ENCODE measurements around the gene RTBDN. TPM values are rescaled to one million over a fixed set of nuclear protein-coding genes. Genes with fewer than 3 reads are reported as not detected.
A peak's percentile ranks its signal among the peaks of the same experiment; 100 is the strongest.

Gene RTBDN
- total and polyA plus RNA-seq, 12 donors = 0.23 to 16.4 (median 4.4) TPM; not detected in 5

DNA sequence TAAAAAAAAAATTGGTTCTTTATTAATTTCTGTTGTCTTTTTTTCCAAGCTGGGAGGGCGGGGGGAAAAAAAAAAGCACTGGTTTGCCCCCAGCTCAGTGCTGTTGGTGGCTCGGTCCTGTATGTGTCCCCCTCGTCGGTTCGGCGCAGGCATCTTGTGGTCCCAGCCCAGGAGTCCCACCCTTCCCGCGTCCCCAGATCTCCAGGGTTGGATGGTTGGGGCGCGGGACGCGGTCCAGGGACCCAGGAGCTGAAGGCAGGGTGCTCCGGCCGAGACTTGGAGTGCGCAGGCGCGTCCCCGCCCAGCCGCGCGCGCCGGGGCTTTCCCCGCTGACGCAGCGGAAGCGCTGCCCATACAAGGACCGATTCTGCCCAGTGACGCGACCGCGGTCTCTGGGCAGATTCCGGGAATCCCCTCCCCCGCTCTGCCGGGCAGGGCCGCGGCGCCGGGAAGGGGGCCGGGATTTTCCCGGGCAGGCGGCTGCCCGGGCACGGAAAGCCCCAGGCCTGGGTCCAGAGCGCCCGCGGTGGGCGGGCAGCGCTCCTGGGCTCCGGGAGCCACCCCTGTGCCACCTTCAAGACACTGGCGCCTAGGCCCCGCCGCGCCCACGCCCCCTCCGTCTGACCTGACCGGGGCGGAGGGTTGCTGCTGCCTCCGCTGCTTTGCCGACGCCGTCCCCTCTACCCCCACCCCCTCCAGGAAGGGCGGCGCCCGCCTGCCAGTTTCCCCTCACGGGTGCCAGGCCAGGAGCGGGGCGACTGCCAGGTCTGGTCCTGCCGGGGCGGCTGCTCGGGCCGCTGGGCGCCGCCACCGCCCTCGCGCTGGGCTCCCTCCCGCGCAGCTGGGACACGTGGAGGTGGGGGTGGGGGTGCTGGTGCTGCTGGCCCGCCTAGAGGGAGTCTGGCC lies 40.8 kb downstream of the RTBDN start:
- Histone ChIP-seq H3K36me3 (replicated peaks in 1 of 2) (peaks cover 0 to 9% of the 10 kb centered on the region in 2 donors), H3K4me3 (peak overlapping the region in 3 of 4 donors; percentile 74 to 80 (median 77)), H3K27me3 (no peaks in the 10 kb centered on the region), H3K27ac (peak overlapping the region; percentile 93 to 99 (median 98)), H3K4me1 (replicated peaks in 1 of 2) (peaks cover 21 to 36% of the 10 kb centered on the region in 2 donors), H3K9me3 (replicated peaks in 1 of 3) (no peaks in the 10 kb centered on the region)
- DNase-seq = peak; percentile 95 to 97 (median 96)
- WGBS, 4 donors = 0 to 1% (median 0%) methylated on average over 8 to 81 of the region's 81 CpGs
- intact Hi-C loops (cut with DNase I) = loop anchor here in 1 of 2 donors (2.0 kb wide), 1 partner anchor 15 kb away; no protein-coding TSS in a partner anchor
- peak; percentile 84 to 90 for TF ChIP-seq POLR2A (IDR thresholded peaks at IDR 0.05)
- peak in 2 of 6 experiments; percentile 1 to 16 for TF ChIP-seq CTCF (IDR thresholded peaks at IDR 0.05)

DNA sequence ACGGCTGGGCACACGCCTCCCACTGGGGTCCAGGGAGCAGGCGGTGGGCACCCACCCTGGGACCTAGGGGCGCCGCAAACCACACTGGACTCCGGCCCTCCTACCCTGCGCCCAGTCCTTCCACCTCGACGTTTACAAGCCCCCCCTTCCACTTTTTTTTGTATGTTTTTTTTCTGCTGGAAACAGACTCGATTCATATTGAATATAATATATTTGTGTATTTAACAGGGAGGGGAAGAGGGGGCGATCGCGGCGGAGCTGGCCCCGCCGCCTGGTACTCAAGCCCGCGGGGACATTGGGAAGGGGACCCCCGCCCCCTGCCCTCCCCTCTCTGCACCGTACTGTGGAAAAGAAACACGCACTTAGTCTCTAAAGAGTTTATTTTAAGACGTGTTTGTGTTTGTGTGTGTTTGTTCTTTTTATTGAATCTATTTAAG lies 41.5 kb downstream of the RTBDN start:
- peak in 3 of 7 donors; percentile 55 to 73 (median 57) for DNase-seq
- no peak for TF ChIP-seq POLR2A (IDR thresholded peaks at IDR 0.05)
- no peak for TF ChIP-seq CTCF (IDR thresholded peaks at IDR 0.05)
- intact Hi-C loops (cut with DNase I) = no loop called here
- peaks cover 28 to 42% of the 10 kb centered on the region in 2 donors for H3K4me1 ChIP-seq (replicated peaks in 1 of 2)
- H3K27ac ChIP-seq = peak overlapping the region; percentile 93 to 99 (median 98)
- H3K4me3 ChIP-seq = peak overlapping the region; percentile 54 to 80 (median 76)
- H3K27me3 ChIP-seq = no peaks in the 10 kb centered on the region
- no peaks in the 10 kb centered on the region for H3K9me3 ChIP-seq (replicated peaks in 1 of 3)
- WGBS, 4 donors = 0 to 2% (median 0%) methylated on average over 18 to 22 of the region's 22 CpGs
- H3K36me3 ChIP-seq (replicated peaks in 1 of 2) = peaks cover 0 to 2% of the 10 kb centered on the region in 2 donors

DNA sequence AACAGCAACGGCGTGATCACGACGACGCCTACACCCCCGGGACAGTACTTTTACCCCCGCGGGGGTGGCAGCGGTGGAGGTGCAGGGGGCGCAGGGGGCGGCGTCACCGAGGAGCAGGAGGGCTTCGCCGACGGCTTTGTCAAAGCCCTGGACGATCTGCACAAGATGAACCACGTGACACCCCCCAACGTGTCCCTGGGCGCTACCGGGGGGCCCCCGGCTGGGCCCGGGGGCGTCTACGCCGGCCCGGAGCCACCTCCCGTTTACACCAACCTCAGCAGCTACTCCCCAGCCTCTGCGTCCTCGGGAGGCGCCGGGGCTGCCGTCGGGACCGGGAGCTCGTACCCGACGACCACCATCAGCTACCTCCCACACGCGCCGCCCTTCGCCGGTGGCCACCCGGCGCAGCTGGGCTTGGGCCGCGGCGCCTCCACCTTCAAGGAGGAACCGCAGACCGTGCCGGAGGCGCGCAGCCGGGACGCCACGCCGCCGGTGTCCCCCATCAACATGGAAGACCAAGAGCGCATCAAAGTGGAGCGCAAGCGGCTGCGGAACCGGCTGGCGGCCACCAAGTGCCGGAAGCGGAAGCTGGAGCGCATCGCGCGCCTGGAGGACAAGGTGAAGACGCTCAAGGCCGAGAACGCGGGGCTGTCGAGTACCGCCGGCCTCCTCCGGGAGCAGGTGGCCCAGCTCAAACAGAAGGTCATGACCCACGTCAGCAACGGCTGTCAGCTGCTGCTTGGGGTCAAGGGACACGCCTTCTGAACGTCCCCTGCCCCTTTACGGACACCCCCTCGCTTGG lies 42.1 kb downstream of the RTBDN start:
- intact Hi-C loops (cut with DNase I) = no loop called here
- peaks cover 29 to 49% of the 10 kb centered on the region in 2 donors for H3K4me1 ChIP-seq (replicated peaks in 1 of 2)
- TF ChIP-seq POLR2A (IDR thresholded peaks at IDR 0.05) (peak; percentile 44 to 71), CTCF (IDR thresholded peaks at IDR 0.05) (peak in 1 of 6 experiments; percentile 5)

More for the DNA sequence above, 42.1 kb downstream of the RTBDN start:
- 0 to 1% (median 0%) methylated on average over 3 to 84 of the region's 84 CpGs for WGBS, 4 donors
- H3K4me3 ChIP-seq = peak overlapping the region; percentile 54 to 80 (median 76)
- no peaks in the 10 kb centered on the region for H3K36me3 ChIP-seq (replicated peaks in 1 of 2)
- no peaks in the 10 kb centered on the region for H3K27me3 ChIP-seq
- peak; percentile 77 to 91 (median 82) for DNase-seq
- H3K9me3 ChIP-seq (replicated peaks in 1 of 3) = no peaks in the 10 kb centered on the region
- H3K27ac ChIP-seq = peak overlapping the region; percentile 93 to 99 (median 98)
